Lung (tissue), 12 donors: ENCODE data around the gene SMCO3. TPM values are rescaled to one million over a fixed set of nuclear protein-coding genes. Genes with fewer than 3 reads are reported as not detected.

Experiments used
- ATAC-seq: fragments of 200-7000 bp; cut with Tn5 transposase; one replicate; pipeline ENCODE4 v1.9.1; 2020; ENCODE audit warnings: moderate number of reproducible peaks; ENCODE audit not compliant: insufficient read depth, low FRiP score
- DNase-seq, 3 donors: peaks; one replicate each; pipeline ENCODE4 v3.0.0-alpha.2; 2013 to 2017
- H3K27ac ChIP-seq, 2 donors: one replicate each; pipeline ENCODE4 v1.5.1; 2013; ENCODE audit warnings: mild to moderate bottlenecking in 2 of 2, moderate library complexity in 2 of 2, control low read depth in 1 of 2, inconsistent platforms in 1 of 2, low read depth in 1 of 2, low read length in 1 of 2
- H3K27me3 ChIP-seq, 3 donors: one replicate each; pipeline ENCODE4 v1.5.1; 2013; ENCODE audit warnings: low read length in 2 of 3; ENCODE audit not compliant: control insufficient read depth in 3 of 3, insufficient read depth in 3 of 3
- H3K36me3 ChIP-seq, 4 donors: one replicate each; pipeline ENCODE4 v1.5.1; 2013; ENCODE audit warnings: low read length in 4 of 4, mild to moderate bottlenecking in 1 of 4, moderate library complexity in 1 of 4; ENCODE audit not compliant: control insufficient read depth in 4 of 4, insufficient read depth in 4 of 4
- H3K4me1 ChIP-seq, 5 donors: one replicate each; pipeline ENCODE4 v1.5.1; 2013; ENCODE audit warnings: low read length in 5 of 5, mild to moderate bottlenecking in 2 of 5, moderate library complexity in 1 of 5; ENCODE audit not compliant: control insufficient read depth in 5 of 5, insufficient read depth in 5 of 5
- H3K4me3 ChIP-seq: one replicate; pipeline ENCODE4 v1.5.1; 2013; ENCODE audit warnings: mild to moderate bottlenecking, control low read depth, moderate library complexity
- H3K9ac ChIP-seq, 2 donors: one replicate each; pipeline ENCODE4 v1.5.1; 2013; ENCODE audit warnings: low read length in 2 of 2, control low read depth in 1 of 2; ENCODE audit not compliant: insufficient read depth in 1 of 2
- H3K9me3 ChIP-seq, 4 donors: one replicate each; pipeline ENCODE4 v1.5.1; 2013; ENCODE audit warnings: low read length in 3 of 4, mild to moderate bottlenecking in 1 of 4, moderate library complexity in 1 of 4; ENCODE audit not compliant: control insufficient read depth in 4 of 4, insufficient read depth in 3 of 4
- CTCF ChIP-seq: IDR thresholded peaks from 2 replicates; pipeline ENCODE4 v1.5.1; 2012; ENCODE audit warnings: mild to moderate bottlenecking; ENCODE audit errors: control extremely low read depth, extremely low read depth
- WGBS, 2 donors: extraction: QIAGEN DNeasy Blood & Tissue Kit; methylation state at CpG; one replicate each; pipeline ENCODE4 v1.1.7; 2013; 5-methylcytosine and 5-hydroxymethylcytosine counted together
- polyA plus RNA-seq, 2 donors: library from polyadenylated mRNA; stranded (reverse); fragments of 200-250 nt; gene quantifications; one replicate each; pipeline ENCODE4 v1.2.1, GENCODE V29; 2013
- total RNA-seq, 2 donors: library from RNA; depleted of rRNA in 1 of 2; stranded (reverse); fragments of >200 nt in 1 of 2; gene quantifications; one replicate each; pipeline ENCODE4 v1.2.1, GENCODE V29; 2014 to 2021
- donor health status: control.
- donor health status: control.
- donor health status: Bipolar disorder and iron deficiency.
- donor health status: healthy.
- donor health status: DM: yes; HTN: yes; CAD: no.

SMCO3 gene
- total and polyA plus RNA-seq, 4 donors: 0.27 to 1.3 (median 0.70) TPM

- peak; percentile 36 to 78 (median 75) for DNase-seq
- 69 to 77% methylated on average over 3 of the region's 3 CpGs for WGBS, 2 donors
- Histone ChIP-seq H3K9ac (peak overlapping the region in 1 of 2 donors; percentile 19), H3K27me3 (no peaks in the 10 kb centered on the region), H3K4me3 (no peak overlapping the region), H3K9me3 (no peaks in the 10 kb centered on the region), H3K36me3 (no peaks in the 10 kb centered on the region), H3K4me1 (peaks cover 0 to 17% (median 2%) of the 10 kb centered on the region in 5 donors), H3K27ac (no peak overlapping the region)
- no peak for ATAC-seq
- no peak for TF ChIP-seq CTCF
Observed at GRCh38 chr12:14853961-14854360, 40.0 kb upstream of the SMCO3 start.

- Histone ChIP-seq H3K9me3 (no peaks in the 10 kb centered on the region), H3K27ac (no peak overlapping the region), H3K9ac (no peak overlapping the region), H3K27me3 (no peaks in the 10 kb centered on the region), H3K4me1 (peaks cover 0 to 17% (median 2%) of the 10 kb centered on the region in 5 donors), H3K36me3 (no peaks in the 10 kb centered on the region), H3K4me3 (no peak overlapping the region)
- DNase-seq (no peak), ATAC-seq (no peak)
- TF ChIP-seq CTCF: no peak
Observed at GRCh38 chr12:14852880-14853279, 38.9 kb upstream of the SMCO3 start.

GRCh38 chr12:14850929-14851663 is 37.1 kb upstream of the SMCO3 start:
- Histone ChIP-seq H3K9ac (no peak overlapping the region), H3K4me1 (peaks cover 4 to 28% (median 7%) of the 10 kb centered on the region in 5 donors), H3K36me3 (no peaks in the 10 kb centered on the region), H3K9me3 (no peaks in the 10 kb centered on the region), H3K27ac (no peak overlapping the region), H3K4me3 (no peak overlapping the region), H3K27me3 (no peaks in the 10 kb centered on the region)
- ATAC-seq (no peak), DNase-seq (no peak)
- WGBS, 2 donors: 0 to 100% methylated on average over 1 of the region's 1 CpG
- no peak for TF ChIP-seq CTCF
